ENCODE data around the gene NUDT2.
"Not testable (repeated sequence)": the region's sequence is repeated elsewhere in the genome, so short reads cannot be mapped to it uniquely, and the experiment has no call there.

Gene NUDT2

DNA sequence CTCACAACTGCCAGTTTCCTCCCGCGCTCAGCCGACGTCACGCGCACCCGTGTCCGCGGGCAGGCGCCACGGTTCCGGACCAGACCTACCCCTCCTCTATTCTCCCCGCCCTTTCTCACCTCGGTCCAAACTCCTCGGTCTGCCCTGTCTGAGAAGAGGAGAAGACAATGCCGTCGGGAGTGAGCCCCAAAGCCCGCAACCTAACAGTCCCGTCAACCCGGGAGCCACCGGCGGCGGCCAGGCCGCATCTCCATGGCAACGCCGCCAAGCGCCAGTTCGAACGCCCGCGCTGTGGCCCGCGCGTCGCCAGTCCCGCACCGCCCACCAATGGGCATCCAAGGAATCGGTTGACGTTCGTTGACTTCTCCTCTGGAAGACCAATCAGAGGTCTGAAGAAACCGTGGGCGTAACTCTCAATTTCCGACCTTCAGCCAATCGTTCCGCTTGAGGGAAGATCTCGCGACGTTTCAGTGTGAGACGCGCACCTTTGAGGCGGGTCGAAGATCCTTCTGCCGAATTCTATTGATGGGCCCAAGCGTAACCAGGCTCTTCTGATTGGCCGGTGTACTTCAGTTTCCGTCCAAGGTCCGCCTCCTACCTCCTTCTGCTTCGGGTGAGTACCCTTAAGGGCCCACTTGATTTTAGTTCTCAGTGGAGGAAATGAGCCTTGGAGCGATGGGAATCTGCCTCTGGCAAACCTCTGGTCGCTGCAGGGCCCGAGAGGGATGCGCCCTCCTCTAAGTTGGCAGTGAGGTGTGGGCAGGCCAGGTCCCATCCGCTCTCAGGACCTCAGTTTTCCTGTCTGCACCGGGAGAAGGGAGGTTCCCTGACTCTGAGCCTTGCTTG is at the start of gene NUDT2, which contains the start of gene KIF24:
Gene NUDT2 (plus strand): TSS at position 583 of the 846 bp plus-strand sequence. CDS start 9,471 bp downstream, outside the sequence.
Gene KIF24 (minus strand): TSS at position 282 of the 846 bp plus-strand sequence. CDS start 17,922 bp downstream, outside the sequence.
- DNase-seq (ENCODE audit: low read depth in 3 of 3, low spot score in 1 of 3): peak; percentile 80 to 91 (median 87)

DNA sequence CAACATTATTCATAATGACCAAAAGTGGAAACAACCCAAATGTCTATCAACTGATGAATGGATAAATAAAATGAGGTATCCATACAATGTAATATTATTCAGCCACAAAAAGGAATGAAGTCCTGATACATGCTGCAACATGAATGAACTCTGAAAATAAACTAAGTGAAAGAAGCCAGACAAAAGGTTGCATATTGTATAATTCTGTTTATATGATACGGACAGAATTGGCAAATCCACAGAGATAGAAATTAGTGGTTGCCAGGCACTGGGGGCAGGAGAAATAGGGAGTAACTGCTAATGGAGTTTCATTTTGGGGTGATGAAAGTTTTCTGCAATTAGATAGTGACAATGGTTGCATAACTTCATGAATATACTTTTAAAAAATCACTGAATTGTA is 47.3 kb upstream of the NUDT2 start:
- no peak for DNase-seq (ENCODE audit: low read depth in 3 of 3, low spot score in 1 of 3)

DNA sequence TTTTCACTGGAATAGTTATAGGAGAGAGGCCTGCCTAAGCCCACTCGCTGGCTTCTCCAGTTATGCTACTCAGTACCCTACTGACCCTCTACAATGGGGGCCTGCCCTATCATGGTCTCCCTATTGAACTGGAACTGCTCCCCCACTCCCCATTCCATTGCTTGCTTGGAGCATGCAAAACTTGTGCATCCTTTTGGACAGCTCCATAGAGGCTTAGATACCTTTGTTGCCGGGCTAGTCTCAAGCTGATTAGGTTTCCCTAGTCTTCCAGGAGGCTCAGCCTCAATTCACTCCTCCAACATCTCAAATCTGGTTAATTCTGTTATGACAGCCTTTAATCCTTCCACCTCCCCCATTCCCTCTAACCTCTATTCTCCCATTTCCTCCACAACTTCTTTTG is 40.2 kb upstream of the NUDT2 start:
- no peak for DNase-seq (ENCODE audit: low read depth in 3 of 3, low spot score in 1 of 3)

DNA sequence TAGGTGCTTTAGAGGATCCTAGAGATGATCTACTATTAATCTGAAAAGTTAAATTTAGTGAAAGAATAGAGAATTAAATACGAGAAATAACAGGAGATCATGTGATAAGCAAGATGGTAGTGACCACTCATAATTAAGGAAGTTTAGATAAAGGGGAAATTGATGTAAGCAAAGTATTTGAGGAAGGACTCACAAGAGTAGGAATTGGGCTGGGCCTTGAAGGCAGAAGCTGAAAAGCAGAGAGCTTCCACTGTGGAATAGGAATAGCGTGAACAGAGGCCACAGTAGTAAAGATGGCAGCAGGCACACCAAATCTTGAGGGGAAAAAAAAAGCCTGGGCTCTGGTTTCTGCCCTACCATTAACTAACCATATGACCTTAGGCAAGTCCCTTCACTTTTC is 38.3 kb upstream of the NUDT2 start:
- DNase-seq (ENCODE audit: low read depth in 3 of 3, low spot score in 1 of 3): no peak

DNA sequence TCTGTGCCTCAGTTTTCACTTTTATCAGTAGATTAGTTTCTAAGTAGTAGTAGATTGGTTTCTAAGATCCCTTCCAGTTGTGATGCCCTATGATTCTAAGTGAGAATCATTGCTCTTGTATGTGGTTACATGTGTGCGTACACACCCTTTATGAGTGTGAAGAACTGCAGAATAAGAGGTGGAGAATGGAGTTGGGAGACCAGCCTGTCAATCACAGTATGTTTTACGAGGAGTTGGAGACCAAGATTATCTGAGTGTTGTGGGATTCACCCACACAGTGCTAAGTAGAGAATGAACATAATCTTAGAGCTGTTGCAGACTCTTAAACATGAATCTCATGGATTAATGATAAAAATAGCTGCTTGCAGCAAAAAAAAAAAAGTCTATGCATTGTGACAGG is 37.9 kb upstream of the NUDT2 start:
- DNase-seq (ENCODE audit: low read depth in 3 of 3, low spot score in 1 of 3): no peak

DNA sequence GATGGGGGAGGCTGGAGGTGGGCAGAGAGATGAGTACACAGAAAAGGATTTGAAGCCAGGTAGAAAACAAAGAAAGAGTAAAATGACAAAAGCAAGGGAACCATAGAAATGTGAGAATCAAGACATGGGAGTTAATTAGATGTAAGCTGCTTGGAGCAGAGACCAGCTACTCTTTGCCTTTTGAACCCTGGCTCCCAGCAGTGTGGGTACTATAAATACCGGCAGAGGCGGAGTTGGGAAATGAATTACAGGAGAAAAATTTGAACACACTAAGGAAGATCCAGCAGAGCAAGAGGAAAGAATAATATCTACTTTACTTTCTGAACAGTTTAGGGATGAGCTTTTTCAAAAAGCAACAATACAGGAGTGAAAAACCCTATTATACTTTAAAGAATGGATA is 36.8 kb upstream of the NUDT2 start:
- DNase-seq (ENCODE audit: low read depth in 3 of 3, low spot score in 1 of 3): no peak

DNA sequence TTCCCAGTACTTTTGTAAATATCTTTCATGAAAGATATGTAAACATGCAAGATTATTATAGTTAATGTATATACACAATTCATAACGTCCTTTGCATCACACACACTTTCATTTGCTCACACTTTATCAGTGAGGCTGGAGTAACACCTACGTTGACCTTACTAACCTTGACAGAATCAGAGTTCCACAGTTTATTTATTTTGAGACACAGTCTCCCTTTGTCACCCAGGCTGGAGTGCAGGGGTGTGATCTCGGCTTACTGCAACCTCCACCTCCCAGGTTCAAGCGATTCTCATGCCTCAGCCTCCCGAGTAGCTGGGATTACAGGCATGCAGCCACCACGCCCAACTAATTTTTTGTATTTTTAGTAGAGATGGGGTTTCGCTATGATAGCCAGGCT is 28.3 kb upstream of the NUDT2 start:
- DNase-seq (ENCODE audit: low read depth in 3 of 3, low spot score in 1 of 3): not testable (repeated sequence)

DNA sequence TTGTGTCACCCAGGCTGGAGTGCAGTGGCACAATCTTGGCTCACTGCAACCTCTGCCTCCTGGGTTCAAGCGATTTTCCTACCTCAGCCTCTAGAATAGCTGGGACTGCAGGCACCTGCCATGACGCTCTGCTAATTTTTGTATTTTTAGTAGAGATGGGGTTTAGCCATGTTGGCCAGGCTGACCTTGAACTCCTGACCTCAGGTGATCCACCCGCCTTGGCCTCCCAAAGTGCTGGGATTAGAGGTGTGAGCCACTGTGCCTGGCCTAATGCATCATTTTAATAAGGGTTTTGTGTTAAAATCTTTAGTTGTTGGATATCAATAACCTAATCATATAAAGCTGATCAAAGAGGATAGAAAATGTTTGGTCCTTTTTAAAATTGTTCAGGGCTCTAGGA is 21.1 kb upstream of the NUDT2 start:
- not testable (repeated sequence) for DNase-seq (ENCODE audit: low read depth in 3 of 3, low spot score in 1 of 3)

DNA sequence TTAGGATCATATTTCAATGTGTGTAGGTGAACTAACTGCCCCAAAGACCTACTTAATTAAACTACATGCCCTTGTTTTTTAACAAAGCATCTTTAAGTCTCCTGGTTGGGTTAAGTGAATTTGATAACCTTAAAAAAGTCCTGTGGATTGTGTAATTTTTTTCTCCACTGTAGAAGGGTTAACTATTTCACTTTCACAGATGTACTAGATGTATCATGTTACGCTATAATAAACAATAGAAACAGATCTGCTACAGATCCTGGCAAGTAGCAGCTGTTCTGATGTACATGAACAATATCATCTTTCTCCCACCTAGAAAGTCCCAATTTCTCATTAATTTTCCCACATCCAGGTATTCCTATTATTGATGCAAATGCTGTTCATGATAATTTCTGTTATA is 19.2 kb upstream of the NUDT2 start:
- DNase-seq (ENCODE audit: low read depth in 3 of 3, low spot score in 1 of 3): no peak

DNA sequence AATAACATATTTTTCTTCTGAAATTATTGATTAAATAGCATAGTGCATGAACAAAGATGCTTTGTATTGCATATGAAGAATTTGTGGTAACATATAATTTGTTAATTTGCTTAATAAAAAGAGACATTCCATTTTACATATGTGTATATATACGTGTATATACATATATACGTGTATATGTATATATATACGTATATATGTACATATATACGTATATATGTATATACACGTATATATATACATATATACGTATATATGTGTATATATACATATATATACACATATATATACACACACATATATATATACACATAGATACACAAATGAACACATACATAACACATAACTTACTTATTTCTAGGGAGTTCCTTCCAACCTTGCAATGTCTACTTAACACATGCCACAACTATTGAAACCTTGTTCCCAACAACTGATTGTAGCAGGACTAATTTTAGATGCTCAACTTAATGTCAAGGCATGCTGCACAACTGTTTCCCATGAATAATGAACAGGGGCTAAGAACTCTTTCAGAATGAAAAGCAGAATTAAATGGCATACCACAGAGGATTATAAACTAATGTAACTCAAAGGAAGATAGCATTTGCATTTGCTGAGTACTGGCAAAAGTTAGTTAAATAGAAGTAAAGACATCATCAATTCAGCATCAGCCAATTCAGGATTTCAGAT is 17.7 kb upstream of the NUDT2 start:
- no peak for DNase-seq (ENCODE audit: low read depth in 3 of 3, low spot score in 1 of 3)

DNA sequence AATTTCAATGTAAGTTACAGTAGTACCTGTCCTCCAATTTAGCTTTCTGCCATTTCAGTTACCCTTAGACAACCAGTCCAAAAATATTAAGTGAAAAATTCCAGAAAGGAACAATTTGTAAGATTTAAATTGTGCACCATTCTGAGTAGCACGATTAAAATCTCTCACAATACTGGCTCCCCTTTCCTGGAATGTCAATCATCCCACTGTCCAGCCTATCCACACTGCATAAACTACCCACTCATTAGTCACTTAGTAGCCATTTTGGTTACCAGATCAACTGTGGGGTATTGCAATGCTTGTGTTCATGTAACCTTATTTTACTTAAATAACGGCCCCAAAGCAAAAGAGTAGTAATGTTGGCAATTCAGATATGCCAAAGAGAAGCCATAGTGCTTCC is 11.9 kb upstream of the NUDT2 start:
- DNase-seq (ENCODE audit: low read depth in 3 of 3, low spot score in 1 of 3): no peak

DNA sequence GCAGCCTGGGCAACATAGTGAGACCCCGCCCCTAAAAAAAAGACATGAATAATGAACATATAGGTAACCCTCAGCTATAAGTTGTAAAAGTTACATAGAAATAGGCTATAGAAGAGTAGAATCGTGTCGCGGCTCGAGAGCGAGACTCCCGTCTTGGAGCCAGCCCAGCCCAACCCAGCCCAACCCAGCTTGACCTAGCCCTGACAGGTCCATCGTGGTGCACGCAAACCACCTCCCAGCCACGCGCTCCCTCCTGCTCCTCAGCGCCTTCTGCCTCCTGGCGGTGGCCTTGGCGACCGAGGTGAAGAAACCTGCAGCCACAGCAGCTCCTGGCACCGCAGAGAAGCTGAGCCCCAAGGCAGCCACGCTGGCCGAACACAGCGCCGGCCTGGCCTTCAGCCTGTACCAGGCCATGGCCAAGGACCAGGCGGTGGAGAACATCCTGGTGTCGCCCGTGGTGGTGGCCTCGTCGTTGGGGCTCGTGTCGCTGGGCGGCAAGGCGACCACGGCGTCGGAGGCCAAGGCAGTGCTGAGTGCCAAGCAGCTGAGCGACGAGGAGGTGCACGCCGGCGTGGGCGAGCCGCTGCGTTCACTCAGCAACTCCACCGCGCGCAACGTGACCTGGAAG is 11.1 kb upstream of the NUDT2 start:
- no peak for DNase-seq (ENCODE audit: low read depth in 3 of 3, low spot score in 1 of 3)

DNA sequence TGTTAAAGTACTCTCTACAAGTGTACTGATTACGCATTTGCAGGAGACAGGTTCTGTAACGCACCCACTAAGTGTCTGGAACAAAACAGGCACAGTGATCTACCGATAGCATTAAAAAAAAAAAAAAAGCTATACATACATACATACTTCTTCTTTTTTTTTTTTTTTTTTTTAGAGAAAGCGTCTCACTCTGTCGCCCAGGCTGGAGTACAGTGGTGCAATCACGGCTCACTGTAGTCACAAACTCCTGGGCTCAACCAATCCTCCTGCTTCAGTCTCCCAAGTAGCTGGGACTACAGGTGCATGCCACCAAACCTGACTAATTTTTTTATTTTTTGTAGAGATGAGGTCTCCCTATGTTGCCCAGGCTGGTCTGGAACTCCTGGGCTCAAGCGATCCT is 7.9 kb upstream of the NUDT2 start:
- no peak for DNase-seq (ENCODE audit: low read depth in 3 of 3, low spot score in 1 of 3)

DNA sequence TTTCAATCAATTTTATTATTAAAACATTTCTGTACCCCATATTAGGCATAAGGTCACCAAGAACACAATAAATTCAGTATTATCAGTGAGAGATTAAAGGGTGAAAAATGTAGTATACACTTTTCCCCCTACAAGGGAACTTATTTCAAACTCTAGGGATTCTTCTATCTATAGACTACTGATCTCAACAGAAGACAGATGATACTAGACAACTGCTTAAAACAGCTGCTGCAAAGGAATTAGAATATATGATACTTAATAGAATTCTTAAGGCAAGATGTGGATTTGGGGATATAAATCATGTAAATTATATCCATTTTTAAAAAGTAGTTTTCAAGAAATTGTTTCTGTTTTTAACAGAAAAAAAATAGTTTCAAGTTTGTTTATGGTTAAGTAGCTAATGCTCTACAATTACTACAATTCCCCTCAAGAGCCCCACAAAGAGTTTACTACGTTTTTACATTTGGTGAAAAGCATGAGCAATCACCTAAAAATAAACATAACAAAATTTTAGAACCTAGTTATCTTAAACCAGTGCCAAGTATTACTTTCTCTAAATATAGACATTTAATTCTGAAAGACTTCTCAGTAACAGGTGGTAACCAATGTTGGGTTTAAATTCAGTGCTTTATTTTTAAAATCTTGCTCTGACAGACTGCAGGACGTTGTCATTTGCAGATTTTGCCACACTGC is 6.3 kb upstream of the NUDT2 start:
- DNase-seq (ENCODE audit: low read depth in 3 of 3, low spot score in 1 of 3): no peak

DNA sequence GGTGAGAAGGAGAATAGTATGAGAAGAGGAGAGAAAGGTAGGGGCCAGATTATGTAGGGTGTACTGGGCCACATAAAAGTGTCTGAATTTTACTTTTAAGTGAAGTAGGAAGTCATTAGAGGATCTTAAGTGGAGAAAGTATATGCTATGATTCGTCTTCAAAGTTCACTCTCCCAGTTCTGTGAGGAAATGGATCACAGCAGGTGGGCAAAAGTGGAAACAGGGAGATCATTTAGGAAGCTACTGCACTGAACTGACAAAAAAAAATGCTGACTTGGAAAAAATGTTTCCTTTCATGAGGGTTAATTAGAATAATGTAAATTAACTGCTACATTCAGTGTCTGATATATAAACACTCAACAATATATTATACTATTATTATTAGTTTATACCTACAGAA is 2.7 kb upstream of the NUDT2 start:
- no peak for DNase-seq (ENCODE audit: low read depth in 3 of 3, low spot score in 1 of 3)

DNA sequence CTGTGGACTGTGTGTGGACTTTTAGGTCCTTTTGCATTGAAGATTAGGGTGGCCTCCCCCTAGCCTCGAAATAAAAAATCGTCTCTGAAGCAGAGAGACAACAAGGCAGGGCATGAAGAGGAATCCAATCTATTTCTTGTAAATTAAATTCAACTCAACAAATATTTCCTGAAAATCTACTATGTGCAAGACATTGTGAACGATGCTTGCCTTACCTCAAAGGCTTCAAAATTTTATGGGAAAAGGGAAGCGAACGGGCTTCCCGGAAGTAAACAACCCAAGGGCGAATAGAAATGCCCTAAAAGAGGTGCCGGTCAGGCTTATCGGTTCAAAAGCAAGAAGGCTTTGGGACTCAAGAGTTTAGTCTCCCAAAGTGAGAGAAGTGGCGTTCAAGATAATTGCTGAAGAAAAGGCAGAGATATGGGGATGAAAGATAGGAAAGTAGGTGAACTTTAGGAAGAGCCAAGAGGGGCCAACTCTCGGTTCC is 826 bp upstream of the NUDT2 start:
- no peak for DNase-seq (ENCODE audit: low read depth in 3 of 3, low spot score in 1 of 3)

DNA sequence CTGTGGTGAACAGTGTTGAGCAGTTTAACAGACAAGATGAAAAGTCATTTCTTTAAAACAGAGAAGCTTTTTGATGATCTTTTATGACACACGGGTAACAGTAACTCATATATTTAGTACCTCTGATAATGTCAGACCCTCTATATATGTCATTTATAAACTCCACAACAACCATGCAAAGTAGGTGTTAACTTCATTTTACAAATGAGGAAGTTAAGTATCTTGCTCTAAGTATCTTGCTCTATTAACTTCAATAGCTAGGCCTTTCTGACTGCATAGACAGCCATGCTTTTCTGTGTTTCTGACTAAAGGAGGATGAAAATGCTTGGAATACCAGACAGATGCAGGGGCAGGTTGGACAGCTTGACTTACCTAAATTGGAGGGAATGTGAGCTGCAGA is 1.8 kb downstream of the NUDT2 start:
- no peak for DNase-seq (ENCODE audit: low read depth in 3 of 3, low spot score in 1 of 3)

DNA sequence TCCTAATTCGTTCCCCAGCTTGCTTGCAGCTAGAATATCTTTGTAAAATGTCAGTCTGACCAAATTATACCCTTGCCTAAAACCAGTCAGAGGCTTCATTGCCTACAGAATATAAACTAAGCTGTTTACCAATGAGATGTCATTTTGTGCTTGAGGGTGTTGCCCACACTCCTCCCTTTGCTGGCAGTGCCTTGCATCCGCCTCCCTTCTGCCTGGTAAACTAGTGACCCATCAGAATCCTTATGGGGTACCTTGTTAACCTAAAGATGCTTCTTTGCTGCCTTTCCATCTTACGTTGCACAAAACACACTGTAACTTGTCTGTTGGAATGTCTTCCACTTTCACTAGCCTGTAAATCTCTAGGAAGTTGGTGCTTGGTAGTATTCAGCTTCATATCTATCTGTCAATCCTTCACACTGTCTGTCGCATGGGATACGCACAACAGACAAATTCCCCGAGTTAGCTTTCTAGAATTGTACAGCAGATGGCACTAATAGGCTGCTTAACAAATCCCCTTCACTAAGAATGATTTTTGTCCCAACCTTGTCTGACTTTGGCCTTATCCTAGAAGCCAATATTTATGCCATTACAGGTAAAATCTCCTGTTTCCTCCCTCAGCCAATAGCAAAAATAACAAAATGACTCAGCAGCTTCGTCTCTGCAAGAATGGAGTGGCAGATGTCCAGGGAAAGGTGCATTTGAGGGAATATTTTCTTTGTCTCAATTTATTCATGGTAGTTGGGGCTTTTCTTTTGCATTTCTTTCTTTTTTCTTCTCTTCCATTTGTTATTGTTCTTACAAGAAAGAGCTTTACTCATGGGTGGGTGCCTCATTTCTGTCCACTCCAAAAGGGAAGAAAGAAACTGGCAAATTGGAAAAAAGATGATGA is 3.0 kb downstream of the NUDT2 start:
- no peak for DNase-seq (ENCODE audit: low read depth in 3 of 3, low spot score in 1 of 3)

DNA sequence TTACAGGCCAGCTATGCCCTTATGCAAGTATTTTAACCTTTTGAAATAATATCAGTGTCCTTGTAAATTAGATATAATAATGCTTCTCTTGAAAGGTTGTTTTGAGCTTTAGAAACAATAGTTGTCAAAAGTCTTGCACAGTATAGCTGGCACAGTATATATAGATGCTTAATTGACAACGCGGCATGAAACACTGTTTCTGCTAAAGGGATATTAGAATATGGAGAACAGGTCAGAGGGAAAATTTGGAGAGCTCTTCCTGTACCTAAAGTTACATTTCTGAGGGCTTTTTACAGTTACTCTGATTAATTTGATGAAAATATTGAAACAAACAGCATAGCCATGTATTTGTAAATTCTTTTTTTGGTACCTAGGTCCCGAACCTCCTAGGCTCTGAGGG is 4.5 kb downstream of the NUDT2 start:
- DNase-seq (ENCODE audit: low read depth in 3 of 3, low spot score in 1 of 3): no peak

DNA sequence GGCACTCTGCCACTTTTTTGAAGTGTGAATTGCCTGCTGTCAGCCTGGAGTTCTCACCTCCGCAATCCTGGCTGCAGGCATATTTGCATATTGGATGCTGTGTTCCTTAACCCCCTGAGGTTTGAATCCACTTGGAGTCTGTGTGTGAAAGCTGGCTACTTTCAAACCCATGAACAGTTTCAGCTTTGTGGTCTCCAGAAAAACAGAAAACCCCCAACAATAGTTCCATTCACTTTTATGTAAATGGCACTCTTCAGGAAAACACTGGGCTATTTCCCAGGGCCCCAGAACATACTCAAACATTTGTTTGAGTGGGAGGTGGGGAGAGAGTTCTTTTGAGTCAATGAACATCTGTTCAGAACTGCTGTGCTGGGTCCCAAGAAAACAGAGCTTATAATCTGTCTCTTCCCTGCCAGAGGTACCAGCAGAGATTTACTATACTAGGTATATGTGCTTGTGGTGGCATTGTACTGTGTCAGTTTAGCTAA is 5.0 kb downstream of the NUDT2 start:
- DNase-seq (ENCODE audit: low read depth in 3 of 3, low spot score in 1 of 3): no peak

Measured in stimulated activated CD4-positive, alpha-beta T cell treated with anti-CD3 and anti-CD28 coated beads, TNF-alpha, amount 100 ng/mL, for 1 hour (primary cell).